ENCODE data around the gene HDGF. TPM values are rescaled to one million over a fixed set of nuclear protein-coding genes. Genes with fewer than 3 reads are reported as not detected.
A peak's percentile ranks its signal among the peaks of the same experiment; 100 is the strongest.

HDGF gene
- total RNA-seq, 2 donors from 2014 or later, result 493 to 495 TPM

GRCh38 chr1:156743367-156744302, 7.8 kb downstream of the HDGF start:
- Histone ChIP-seq H3K4me3 (ENCODE audit: low read length) (no peak overlapping the region), H3K27me3 (ENCODE audit: control insufficient read depth, insufficient read depth, low read length, poor library complexity, severe bottlenecking) (no peaks in the 10 kb centered on the region), H3K36me3 (ENCODE audit: control insufficient read depth, insufficient read depth, low read length) (peaks cover 58% of the 10 kb centered on the region), H3K9me3 (ENCODE audit: control insufficient read depth, low read length) (no peaks in the 10 kb centered on the region), H3K9ac (ENCODE audit: extremely low read depth, low read length, poor library complexity, severe bottlenecking) (no peak overlapping the region), H3K4me1 (ENCODE audit: control insufficient read depth, insufficient read depth, low read length) (peaks cover 28% of the 10 kb centered on the region), H3K27ac (ENCODE audit: low read depth, low read length) (no peak overlapping the region)
- TF ChIP-seq, protein P1, sequence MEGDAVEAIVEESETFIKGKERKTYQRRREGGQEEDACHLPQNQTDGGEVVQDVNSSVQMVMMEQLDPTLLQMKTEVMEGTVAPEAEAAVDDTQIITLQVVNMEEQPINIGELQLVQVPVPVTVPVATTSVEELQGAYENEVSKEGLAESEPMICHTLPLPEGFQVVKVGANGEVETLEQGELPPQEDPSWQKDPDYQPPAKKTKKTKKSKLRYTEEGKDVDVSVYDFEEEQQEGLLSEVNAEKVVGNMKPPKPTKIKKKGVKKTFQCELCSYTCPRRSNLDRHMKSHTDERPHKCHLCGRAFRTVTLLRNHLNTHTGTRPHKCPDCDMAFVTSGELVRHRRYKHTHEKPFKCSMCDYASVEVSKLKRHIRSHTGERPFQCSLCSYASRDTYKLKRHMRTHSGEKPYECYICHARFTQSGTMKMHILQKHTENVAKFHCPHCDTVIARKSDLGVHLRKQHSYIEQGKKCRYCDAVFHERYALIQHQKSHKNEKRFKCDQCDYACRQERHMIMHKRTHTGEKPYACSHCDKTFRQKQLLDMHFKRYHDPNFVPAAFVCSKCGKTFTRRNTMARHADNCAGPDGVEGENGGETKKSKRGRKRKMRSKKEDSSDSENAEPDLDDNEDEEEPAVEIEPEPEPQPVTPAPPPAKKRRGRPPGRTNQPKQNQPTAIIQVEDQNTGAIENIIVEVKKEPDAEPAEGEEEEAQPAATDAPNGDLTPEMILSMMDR (conservative IDR thresholded peaks at IDR 0.05), result no peak
- no peak for DNase-seq
- Mint-ChIP-seq H3K36me3 (ENCODE audit: low read depth) (peaks cover 38% of the 10 kb centered on the region), H3K9me3 (no peaks in the 10 kb centered on the region), H3K4me3 (no peak overlapping the region), H3K27me3 (ENCODE audit: insufficient read depth) (no peaks in the 10 kb centered on the region), H3K4me1 (peaks cover 54% of the 10 kb centered on the region), H3K27ac (peak overlapping the region; percentile 68)
- WGBS, 2 experiments (ENCODE audit: insufficient coverage in 1 of 2, insufficient read length in 1 of 2), result 96 to 100% methylated on average over 7 to 14 of the region's 14 CpGs

- H3K36me3 ChIP-seq (ENCODE audit: control insufficient read depth, insufficient read depth, low read length), result peaks cover 61% of the 10 kb centered on the region
- H3K9ac ChIP-seq (ENCODE audit: extremely low read depth, low read length, poor library complexity, severe bottlenecking), result no peak overlapping the region
- H3K27ac Mint-ChIP-seq, result peak overlapping the region; percentile 94
- H3K4me3 ChIP-seq (ENCODE audit: low read length), result no peak overlapping the region
- peaks cover 46% of the 10 kb centered on the region for H3K4me1 Mint-ChIP-seq
- TF ChIP-seq, protein P1 (conservative IDR thresholded peaks at IDR 0.05), result no peak
- H3K9me3 Mint-ChIP-seq, result no peaks in the 10 kb centered on the region
- H3K4me1 ChIP-seq (ENCODE audit: control insufficient read depth, insufficient read depth, low read length), result peaks cover 20% of the 10 kb centered on the region
- 90 to 100% methylated on average over 1 to 4 of the region's 4 CpGs for WGBS, 2 experiments (ENCODE audit: insufficient coverage in 1 of 2, insufficient read length in 1 of 2)
- H3K27ac ChIP-seq (ENCODE audit: low read depth, low read length), result no peak overlapping the region
- no peaks in the 10 kb centered on the region for H3K9me3 ChIP-seq (ENCODE audit: control insufficient read depth, low read length)
- no peaks in the 10 kb centered on the region for H3K27me3 Mint-ChIP-seq (ENCODE audit: insufficient read depth)
- peaks cover 43% of the 10 kb centered on the region for H3K36me3 Mint-ChIP-seq (ENCODE audit: low read depth)
- no peak for DNase-seq
- no peak overlapping the region for H3K4me3 Mint-ChIP-seq
- H3K27me3 ChIP-seq (ENCODE audit: control insufficient read depth, insufficient read depth, low read length, poor library complexity, severe bottlenecking), result no peaks in the 10 kb centered on the region
These were observed 8.7 kb downstream of the HDGF start for GRCh38 chr1:156742801-156743200.

- H3K4me3 ChIP-seq (ENCODE audit: low read length), result peak overlapping the region; percentile 57
- TF ChIP-seq, protein P1 (conservative IDR thresholded peaks at IDR 0.05), result no peak
- H3K9me3 ChIP-seq (ENCODE audit: control insufficient read depth, low read length), result no peaks in the 10 kb centered on the region
- peaks cover 69% of the 10 kb centered on the region for H3K36me3 ChIP-seq (ENCODE audit: control insufficient read depth, insufficient read depth, low read length)
- Mint-ChIP-seq H3K36me3 (ENCODE audit: low read depth) (peaks cover 49% of the 10 kb centered on the region), H3K4me3 (peak overlapping the region; percentile 96), H3K4me1 (peaks cover 40% of the 10 kb centered on the region), H3K27ac (peak overlapping the region; percentile 94), H3K27me3 (ENCODE audit: insufficient read depth) (no peaks in the 10 kb centered on the region), H3K9me3 (no peaks in the 10 kb centered on the region)
- H3K4me1 ChIP-seq (ENCODE audit: control insufficient read depth, insufficient read depth, low read length), result peaks cover 14% of the 10 kb centered on the region
- H3K9ac ChIP-seq (ENCODE audit: extremely low read depth, low read length, poor library complexity, severe bottlenecking), result peak overlapping the region; percentile 17
- no peak for DNase-seq
- peak overlapping the region; percentile 21 for H3K27ac ChIP-seq (ENCODE audit: low read depth, low read length)
- 93 to 100% methylated on average over 1 to 3 of the region's 3 CpGs for WGBS, 2 experiments (ENCODE audit: insufficient coverage in 1 of 2, insufficient read length in 1 of 2)
- H3K27me3 ChIP-seq (ENCODE audit: control insufficient read depth, insufficient read depth, low read length, poor library complexity, severe bottlenecking), result no peaks in the 10 kb centered on the region
These were observed 9.5 kb downstream of the HDGF start for GRCh38 chr1:156742017-156742416.
